CD4-positive, alpha-beta T cell treated with Interferon alpha-2 for 1 hour (primary cell): ENCODE measurements around the gene REL.
"Not testable (repeated sequence)": the region's sequence is repeated elsewhere in the genome, so short reads cannot be mapped to it uniquely, and the experiment has no call there.

Experiments used
- DNase-seq, 2 donors: peaks; one replicate each; pipeline ENCODE4 v3.0.0-alpha.2; 2020 to 2022

The REL gene

GRCh38 chr2:60926741-60927552 is 45.6 kb downstream of the REL start:
- peak in 1 of 2 donors; percentile 35 for DNase-seq

GRCh38 chr2:60932061-60932460 is 50.7 kb downstream of the REL start:
- not testable (repeated sequence) for DNase-seq

- DNase-seq = no peak
Observed at GRCh38 chr2:60932954-60933353, 51.6 kb downstream of the REL start.

- no peak for DNase-seq
Observed at GRCh38 chr2:60934165-60934722, 52.9 kb downstream of the REL start.

- no peak for DNase-seq
Observed at GRCh38 chr2:60936757-60937156, 55.4 kb downstream of the REL start.

- DNase-seq = no peak
Observed at GRCh38 chr2:60938301-60938700, 56.9 kb downstream of the REL start.

- no peak for DNase-seq
Observed at GRCh38 chr2:60939622-60940021, 58.2 kb downstream of the REL start.

GRCh38 chr2:60945341-60945740 is 64.0 kb downstream of the REL start:
- no peak for DNase-seq

GRCh38 chr2:60947056-60947455 is 65.7 kb downstream of the REL start:
- no peak for DNase-seq

GRCh38 chr2:60948161-60948560 is 66.8 kb downstream of the REL start:
- no peak for DNase-seq

- DNase-seq = peak in 1 of 2 donors; percentile 35
Observed at GRCh38 chr2:60948926-60949579, 67.7 kb downstream of the REL start.

GRCh38 chr2:60954139-60954538 is 72.8 kb downstream of the REL start:
- peak; percentile 8 to 55 for DNase-seq

GRCh38 chr2:60957224-60957623 is 75.8 kb downstream of the REL start:
- DNase-seq = no peak

GRCh38 chr2:60957643-60958042 is 76.3 kb downstream of the REL start:
- no peak for DNase-seq

- no peak for DNase-seq
Observed at GRCh38 chr2:60958361-60958760, 77.0 kb downstream of the REL start.

- no peak for DNase-seq
Observed at GRCh38 chr2:60958800-60959199, 77.4 kb downstream of the REL start.

GRCh38 chr2:60959501-60959900 is 78.1 kb downstream of the REL start:
- DNase-seq = no peak

- no peak for DNase-seq
Observed at GRCh38 chr2:60960706-60961105, 79.3 kb downstream of the REL start.

- no peak for DNase-seq
Observed at GRCh38 chr2:60961457-60961856, 80.1 kb downstream of the REL start.

GRCh38 chr2:60962528-60962927 is 81.2 kb downstream of the REL start:
- DNase-seq = no peak

- no peak for DNase-seq
Observed at GRCh38 chr2:60963190-60963589, 81.8 kb downstream of the REL start.

GRCh38 chr2:60964651-60965498 is 83.5 kb downstream of the REL start:
- peak; percentile 26 to 69 for DNase-seq

- no peak for DNase-seq
Observed at GRCh38 chr2:60965499-60965785, 84.1 kb downstream of the REL start.
